HepG2 (cell line): Measurements from ENCODE around the gene MTO1. TPM values are rescaled to one million over a fixed set of nuclear protein-coding genes. Genes with fewer than 3 reads are reported as not detected.

Experiments
- NFKBIZ ChIP-seq: IDR thresholded peaks from 2 replicates; pipeline ENCODE4 v1.6.1; 2018; ENCODE audit warnings: missing genetic modification reagents, missing compliant biosample characterization
- SP5 ChIP-seq: IDR thresholded peaks from 2 replicates; pipeline ENCODE4 v1.6.1; 2016; ENCODE audit warnings: low read depth, borderline replicate concordance
- ZMYM3 ChIP-seq: sonication (generic); formaldehyde crosslinking; IDR thresholded peaks from 2 replicates; pipeline ENCODE4 v1.5.1; 2020; ENCODE audit warnings: mild to moderate bottlenecking, missing genetic modification reagents
- ZSCAN21 ChIP-seq: sonication (generic); formaldehyde crosslinking; IDR thresholded peaks from 2 replicates; pipeline ENCODE4 v1.8.0; 2022; ENCODE audit warnings: mild to moderate bottlenecking, missing genetic modification reagents, moderate library complexity, borderline replicate concordance
- polyA plus RNA-seq, 8 experiments: library from polyadenylated mRNA; depleted of rRNA in 3 of 8; stranded (reverse) in 7 of 8; unstranded in 1 of 8; fragments of >200 nt; fragmentation: Illumina TruSeq in 4 of 8; extraction: Trizol in 4 of 8; gene quantifications; 2 replicates each; pipeline versions ENCODE4 v1.2.1 to v1.2.3, GENCODE V29; 2011 to 2016; ENCODE audit warnings: low read depth in 4 of 8, missing spikeins in 1 of 8, mixed read lengths in 1 of 8; ENCODE audit not compliant: insufficient read depth in 1 of 8
- total RNA-seq, 5 experiments: library from RNA; depleted of rRNA; stranded (reverse); fragments of >200 nt; fragmentation: Illumina TruSeq; extraction: Trizol; gene quantifications; 2 replicates each; pipeline ENCODE4 v1.2.3, GENCODE V29; 2016; ENCODE audit warnings: low read depth in 1 of 5
- TF ChIP-seq, protein P1 (sequence below): sonication (generic); formaldehyde crosslinking; IDR thresholded peaks from 2 replicates; pipeline ENCODE4 v1.4.0; 2020; ENCODE audit warnings: missing genetic modification reagents, borderline replicate concordance
- TF ChIP-seq, protein P2 (sequence below), 2 experiments: sonication (generic) in 1 of 2; formaldehyde crosslinking in 1 of 2; IDR thresholded peaks; 2 replicates each; pipeline versions ENCODE4 v1.4.0 to v1.6.1; 2018 to 2020; ENCODE audit warnings: missing genetic modification reagents in 2 of 2, borderline replicate concordance in 1 of 2, low read depth in 1 of 2, mild to moderate bottlenecking in 1 of 2, missing biosample characterization in 1 of 2
- TF ChIP-seq, protein P3 (sequence below): sonication (generic); formaldehyde crosslinking; IDR thresholded peaks from 2 replicates; pipeline ENCODE4 v1.9.0; 2021; ENCODE audit warnings: missing genetic modification reagents, borderline replicate concordance
- TF ChIP-seq, protein P4 (sequence below): sonication (generic); formaldehyde crosslinking; IDR thresholded peaks from 2 replicates; pipeline ENCODE4 v1.4.0; 2020; ENCODE audit warnings: mild to moderate bottlenecking, missing genetic modification reagents
- TF ChIP-seq, protein P5 (sequence below): sonication (generic); formaldehyde crosslinking; IDR thresholded peaks from 2 replicates; pipeline ENCODE4 v1.4.0; 2020; ENCODE audit warnings: mild to moderate bottlenecking, missing genetic modification reagents
- TF ChIP-seq, protein P6 (sequence below): sonication (generic); formaldehyde crosslinking; IDR thresholded peaks from 2 replicates; pipeline ENCODE4 v1.5.1; 2020; ENCODE audit warnings: mild to moderate bottlenecking, missing genetic modification reagents, moderate library complexity

The MTO1 gene
- total and polyA plus RNA-seq, 2 of the 13 experiments (the other 11 are each of a cell fraction or from before 2014, with no cell fraction given), result 21.1 to 45.3 TPM

DNA sequence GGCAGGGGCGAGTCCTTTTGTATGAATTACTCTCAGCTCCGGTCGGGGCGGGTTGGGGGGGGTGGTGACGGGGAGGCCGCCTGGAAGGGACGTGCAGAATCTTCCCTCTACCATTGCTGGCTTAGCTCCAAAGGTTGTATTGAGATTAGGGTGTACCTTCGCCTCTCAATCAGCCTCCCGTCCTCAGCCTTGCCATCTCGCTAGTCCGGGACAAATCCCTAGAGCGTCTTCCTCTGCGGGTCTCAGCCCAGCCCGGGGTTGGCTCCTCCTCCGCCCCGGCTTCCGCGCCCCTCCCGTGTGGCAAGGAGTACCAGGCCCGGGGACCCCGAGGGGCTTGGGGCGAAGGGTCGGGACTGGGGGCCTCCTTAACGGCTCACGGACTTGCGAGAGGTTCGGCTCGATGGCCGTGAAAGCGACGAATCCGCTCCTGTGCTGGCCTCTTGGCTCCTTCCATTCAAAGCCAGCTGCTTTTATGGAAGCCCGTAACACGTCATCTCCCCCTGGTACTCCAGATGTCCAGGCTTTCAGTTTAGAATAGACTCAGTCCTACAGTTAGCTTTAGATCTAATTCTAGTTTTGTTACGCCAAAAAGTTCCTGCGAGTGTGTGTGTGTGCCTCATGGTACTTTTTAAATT lies 59.9 kb downstream of the MTO1 start (continued):
- TF ChIP-seq, protein P1, sequence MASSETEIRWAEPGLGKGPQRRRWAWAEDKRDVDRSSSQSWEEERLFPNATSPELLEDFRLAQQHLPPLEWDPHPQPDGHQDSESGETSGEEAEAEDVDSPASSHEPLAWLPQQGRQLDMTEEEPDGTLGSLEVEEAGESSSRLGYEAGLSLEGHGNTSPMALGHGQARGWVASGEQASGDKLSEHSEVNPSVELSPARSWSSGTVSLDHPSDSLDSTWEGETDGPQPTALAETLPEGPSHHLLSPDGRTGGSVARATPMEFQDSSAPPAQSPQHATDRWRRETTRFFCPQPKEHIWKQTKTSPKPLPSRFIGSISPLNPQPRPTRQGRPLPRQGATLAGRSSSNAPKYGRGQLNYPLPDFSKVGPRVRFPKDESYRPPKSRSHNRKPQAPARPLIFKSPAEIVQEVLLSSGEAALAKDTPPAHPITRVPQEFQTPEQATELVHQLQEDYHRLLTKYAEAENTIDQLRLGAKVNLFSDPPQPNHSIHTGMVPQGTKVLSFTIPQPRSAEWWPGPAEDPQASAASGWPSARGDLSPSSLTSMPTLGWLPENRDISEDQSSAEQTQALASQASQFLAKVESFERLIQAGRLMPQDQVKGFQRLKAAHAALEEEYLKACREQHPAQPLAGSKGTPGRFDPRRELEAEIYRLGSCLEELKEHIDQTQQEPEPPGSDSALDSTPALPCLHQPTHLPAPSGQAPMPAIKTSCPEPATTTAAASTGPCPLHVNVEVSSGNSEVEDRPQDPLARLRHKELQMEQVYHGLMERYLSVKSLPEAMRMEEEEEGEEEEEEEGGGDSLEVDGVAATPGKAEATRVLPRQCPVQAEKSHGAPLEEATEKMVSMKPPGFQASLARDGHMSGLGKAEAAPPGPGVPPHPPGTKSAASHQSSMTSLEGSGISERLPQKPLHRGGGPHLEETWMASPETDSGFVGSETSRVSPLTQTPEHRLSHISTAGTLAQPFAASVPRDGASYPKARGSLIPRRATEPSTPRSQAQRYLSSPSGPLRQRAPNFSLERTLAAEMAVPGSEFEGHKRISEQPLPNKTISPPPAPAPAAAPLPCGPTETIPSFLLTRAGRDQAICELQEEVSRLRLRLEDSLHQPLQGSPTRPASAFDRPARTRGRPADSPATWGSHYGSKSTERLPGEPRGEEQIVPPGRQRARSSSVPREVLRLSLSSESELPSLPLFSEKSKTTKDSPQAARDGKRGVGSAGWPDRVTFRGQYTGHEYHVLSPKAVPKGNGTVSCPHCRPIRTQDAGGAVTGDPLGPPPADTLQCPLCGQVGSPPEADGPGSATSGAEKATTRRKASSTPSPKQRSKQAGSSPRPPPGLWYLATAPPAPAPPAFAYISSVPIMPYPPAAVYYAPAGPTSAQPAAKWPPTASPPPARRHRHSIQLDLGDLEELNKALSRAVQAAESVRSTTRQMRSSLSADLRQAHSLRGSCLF, result no peak
- TF ChIP-seq, protein P2, sequence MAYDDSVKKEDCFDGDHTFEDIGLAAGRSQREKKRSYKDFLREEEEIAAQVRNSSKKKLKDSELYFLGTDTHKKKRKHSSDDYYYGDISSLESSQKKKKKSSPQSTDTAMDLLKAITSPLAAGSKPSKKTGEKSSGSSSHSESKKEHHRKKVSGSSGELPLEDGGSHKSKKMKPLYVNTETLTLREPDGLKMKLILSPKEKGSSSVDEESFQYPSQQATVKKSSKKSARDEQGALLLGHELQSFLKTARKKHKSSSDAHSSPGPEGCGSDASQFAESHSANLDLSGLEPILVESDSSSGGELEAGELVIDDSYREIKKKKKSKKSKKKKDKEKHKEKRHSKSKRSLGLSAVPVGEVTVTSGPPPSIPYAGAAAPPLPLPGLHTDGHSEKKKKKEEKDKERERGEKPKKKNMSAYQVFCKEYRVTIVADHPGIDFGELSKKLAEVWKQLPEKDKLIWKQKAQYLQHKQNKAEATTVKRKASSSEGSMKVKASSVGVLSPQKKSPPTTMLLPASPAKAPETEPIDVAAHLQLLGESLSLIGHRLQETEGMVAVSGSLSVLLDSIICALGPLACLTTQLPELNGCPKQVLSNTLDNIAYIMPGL (CRISPR knock-in tag; IDR thresholded peaks at IDR 0.05; ENCODE audit: borderline replicate concordance in 1 of 2, low read depth in 1 of 2), result peak in 1 of 2 experiments; percentile 60; a peak in 1 of 4 replicates
- TF ChIP-seq, protein P3, sequence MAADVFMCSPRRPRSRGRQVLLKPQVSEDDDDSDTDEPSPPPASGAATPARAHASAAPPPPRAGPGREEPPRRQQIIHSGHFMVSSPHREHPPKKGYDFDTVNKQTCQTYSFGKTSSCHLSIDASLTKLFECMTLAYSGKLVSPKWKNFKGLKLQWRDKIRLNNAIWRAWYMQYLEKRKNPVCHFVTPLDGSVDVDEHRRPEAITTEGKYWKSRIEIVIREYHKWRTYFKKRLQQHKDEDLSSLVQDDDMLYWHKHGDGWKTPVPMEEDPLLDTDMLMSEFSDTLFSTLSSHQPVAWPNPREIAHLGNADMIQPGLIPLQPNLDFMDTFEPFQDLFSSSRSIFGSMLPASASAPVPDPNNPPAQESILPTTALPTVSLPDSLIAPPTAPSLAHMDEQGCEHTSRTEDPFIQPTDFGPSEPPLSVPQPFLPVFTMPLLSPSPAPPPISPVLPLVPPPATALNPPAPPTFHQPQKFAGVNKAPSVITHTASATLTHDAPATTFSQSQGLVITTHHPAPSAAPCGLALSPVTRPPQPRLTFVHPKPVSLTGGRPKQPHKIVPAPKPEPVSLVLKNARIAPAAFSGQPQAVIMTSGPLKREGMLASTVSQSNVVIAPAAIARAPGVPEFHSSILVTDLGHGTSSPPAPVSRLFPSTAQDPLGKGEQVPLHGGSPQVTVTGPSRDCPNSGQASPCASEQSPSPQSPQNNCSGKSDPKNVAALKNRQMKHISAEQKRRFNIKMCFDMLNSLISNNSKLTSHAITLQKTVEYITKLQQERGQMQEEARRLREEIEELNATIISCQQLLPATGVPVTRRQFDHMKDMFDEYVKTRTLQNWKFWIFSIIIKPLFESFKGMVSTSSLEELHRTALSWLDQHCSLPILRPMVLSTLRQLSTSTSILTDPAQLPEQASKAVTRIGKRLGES (CRISPR knock-in tag), result no peak
- TF ChIP-seq, protein P4, sequence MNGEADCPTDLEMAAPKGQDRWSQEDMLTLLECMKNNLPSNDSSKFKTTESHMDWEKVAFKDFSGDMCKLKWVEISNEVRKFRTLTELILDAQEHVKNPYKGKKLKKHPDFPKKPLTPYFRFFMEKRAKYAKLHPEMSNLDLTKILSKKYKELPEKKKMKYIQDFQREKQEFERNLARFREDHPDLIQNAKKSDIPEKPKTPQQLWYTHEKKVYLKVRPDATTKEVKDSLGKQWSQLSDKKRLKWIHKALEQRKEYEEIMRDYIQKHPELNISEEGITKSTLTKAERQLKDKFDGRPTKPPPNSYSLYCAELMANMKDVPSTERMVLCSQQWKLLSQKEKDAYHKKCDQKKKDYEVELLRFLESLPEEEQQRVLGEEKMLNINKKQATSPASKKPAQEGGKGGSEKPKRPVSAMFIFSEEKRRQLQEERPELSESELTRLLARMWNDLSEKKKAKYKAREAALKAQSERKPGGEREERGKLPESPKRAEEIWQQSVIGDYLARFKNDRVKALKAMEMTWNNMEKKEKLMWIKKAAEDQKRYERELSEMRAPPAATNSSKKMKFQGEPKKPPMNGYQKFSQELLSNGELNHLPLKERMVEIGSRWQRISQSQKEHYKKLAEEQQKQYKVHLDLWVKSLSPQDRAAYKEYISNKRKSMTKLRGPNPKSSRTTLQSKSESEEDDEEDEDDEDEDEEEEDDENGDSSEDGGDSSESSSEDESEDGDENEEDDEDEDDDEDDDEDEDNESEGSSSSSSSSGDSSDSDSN, result 0 out of 2 replicates have a peak, but pooled peaks have one; percentile 2
- no peak for TF ChIP-seq NFKBIZ (CRISPR knock-in tag)
- TF ChIP-seq ZSCAN21 (CRISPR knock-in tag), result no peak
- no peak for TF ChIP-seq SP5
- no peak for TF ChIP-seq ZMYM3
- TF ChIP-seq, protein P5, sequence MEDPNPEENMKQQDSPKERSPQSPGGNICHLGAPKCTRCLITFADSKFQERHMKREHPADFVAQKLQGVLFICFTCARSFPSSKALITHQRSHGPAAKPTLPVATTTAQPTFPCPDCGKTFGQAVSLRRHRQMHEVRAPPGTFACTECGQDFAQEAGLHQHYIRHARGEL (CRISPR knock-in tag), result no peak
- TF ChIP-seq, protein P6, sequence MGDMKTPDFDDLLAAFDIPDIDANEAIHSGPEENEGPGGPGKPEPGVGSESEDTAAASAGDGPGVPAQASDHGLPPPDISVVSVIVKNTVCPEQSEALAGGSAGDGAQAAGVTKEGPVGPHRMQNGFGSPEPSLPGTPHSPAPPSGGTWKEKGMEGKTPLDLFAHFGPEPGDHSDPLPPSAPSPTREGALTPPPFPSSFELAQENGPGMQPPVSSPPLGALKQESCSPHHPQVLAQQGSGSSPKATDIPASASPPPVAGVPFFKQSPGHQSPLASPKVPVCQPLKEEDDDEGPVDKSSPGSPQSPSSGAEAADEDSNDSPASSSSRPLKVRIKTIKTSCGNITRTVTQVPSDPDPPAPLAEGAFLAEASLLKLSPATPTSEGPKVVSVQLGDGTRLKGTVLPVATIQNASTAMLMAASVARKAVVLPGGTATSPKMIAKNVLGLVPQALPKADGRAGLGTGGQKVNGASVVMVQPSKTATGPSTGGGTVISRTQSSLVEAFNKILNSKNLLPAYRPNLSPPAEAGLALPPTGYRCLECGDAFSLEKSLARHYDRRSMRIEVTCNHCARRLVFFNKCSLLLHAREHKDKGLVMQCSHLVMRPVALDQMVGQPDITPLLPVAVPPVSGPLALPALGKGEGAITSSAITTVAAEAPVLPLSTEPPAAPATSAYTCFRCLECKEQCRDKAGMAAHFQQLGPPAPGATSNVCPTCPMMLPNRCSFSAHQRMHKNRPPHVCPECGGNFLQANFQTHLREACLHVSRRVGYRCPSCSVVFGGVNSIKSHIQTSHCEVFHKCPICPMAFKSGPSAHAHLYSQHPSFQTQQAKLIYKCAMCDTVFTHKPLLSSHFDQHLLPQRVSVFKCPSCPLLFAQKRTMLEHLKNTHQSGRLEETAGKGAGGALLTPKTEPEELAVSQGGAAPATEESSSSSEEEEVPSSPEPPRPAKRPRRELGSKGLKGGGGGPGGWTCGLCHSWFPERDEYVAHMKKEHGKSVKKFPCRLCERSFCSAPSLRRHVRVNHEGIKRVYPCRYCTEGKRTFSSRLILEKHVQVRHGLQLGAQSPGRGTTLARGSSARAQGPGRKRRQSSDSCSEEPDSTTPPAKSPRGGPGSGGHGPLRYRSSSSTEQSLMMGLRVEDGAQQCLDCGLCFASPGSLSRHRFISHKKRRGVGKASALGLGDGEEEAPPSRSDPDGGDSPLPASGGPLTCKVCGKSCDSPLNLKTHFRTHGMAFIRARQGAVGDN, result peak; percentile 67
